Endothelial cell (in vitro differentiated cells): ENCODE data around the gene RGS21. TPM values are rescaled to one million over a fixed set of nuclear protein-coding genes. Genes with fewer than 3 reads are reported as not detected.

ENCODE experiments used
- DNase-seq: peaks from one replicate; pipeline ENCODE4 v3.0.0; 2021; ENCODE audit warnings: low spot score
- H3K27ac Mint-ChIP-seq: one replicate; pipeline ENCODE4 v1.8.0; 2021; ENCODE audit warnings: mixed read lengths, inconsistent platforms; ENCODE audit not compliant: unreplicated experiment
- H3K27me3 Mint-ChIP-seq: one replicate; pipeline ENCODE4 v1.8.0; 2021; ENCODE audit warnings: mild to moderate bottlenecking, moderate library complexity, mixed read lengths, inconsistent platforms; ENCODE audit not compliant: unreplicated experiment
- H3K36me3 Mint-ChIP-seq: one replicate; pipeline ENCODE4 v1.8.0; 2021; ENCODE audit warnings: mild to moderate bottlenecking, low read depth, mixed read lengths, inconsistent platforms; ENCODE audit not compliant: unreplicated experiment
- H3K4me1 Mint-ChIP-seq: one replicate; pipeline ENCODE4 v1.8.0; 2021; ENCODE audit warnings: mild to moderate bottlenecking, mixed read lengths, inconsistent platforms; ENCODE audit not compliant: unreplicated experiment
- H3K4me3 Mint-ChIP-seq: one replicate; pipeline ENCODE4 v1.8.0; 2021; ENCODE audit warnings: mild to moderate bottlenecking, mixed read lengths, inconsistent platforms; ENCODE audit not compliant: unreplicated experiment
- H3K9me3 Mint-ChIP-seq: one replicate; pipeline ENCODE4 v1.8.0; 2021; ENCODE audit warnings: mixed read lengths, inconsistent platforms; ENCODE audit not compliant: unreplicated experiment
- total RNA-seq: library from RNA; stranded (reverse); fragmentation: NEBNext Ultra II Directional; extraction: Animal tissue kit (Norgen Biotek cat#: 25700); gene quantifications from one replicate; pipeline ENCODE4 v1.2.1, GENCODE V29; 2021; ENCODE audit not compliant: unreplicated experiment
- TF ChIP-seq, protein P1 (sequence below): fragments of 200-600 bp; sonication (generic); IDR thresholded peaks from one replicate; pipeline ENCODE4 v1.5.0; 2021; ENCODE audit warnings: antibody characterized with exemption; ENCODE audit not compliant: unreplicated experiment

The RGS21 gene
- total RNA-seq, 1 donor from 2014 or later: not detected

DNA sequence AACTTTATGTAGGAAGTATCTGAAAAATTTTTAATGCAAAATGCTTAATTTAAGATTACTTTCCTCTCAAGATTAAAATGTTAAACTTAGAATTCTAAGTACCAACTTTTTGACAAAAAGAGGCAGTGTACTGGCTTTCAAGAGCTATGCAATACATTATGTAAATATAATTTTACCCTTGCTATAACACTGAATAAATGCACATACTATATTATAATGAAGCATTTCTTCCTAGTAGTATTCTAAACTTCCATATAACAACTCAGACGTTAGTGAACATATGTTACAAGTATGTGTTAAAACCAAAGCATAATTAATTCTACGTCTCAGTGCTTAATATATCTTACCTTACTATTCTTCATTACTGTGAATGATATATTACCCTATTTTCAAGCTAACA lies 58.5 kb downstream of the RGS21 start:
- H3K4me3 Mint-ChIP-seq: no peak overlapping the region
- H3K4me1 Mint-ChIP-seq: no peaks in the 10 kb centered on the region
- H3K27ac Mint-ChIP-seq: no peak overlapping the region
- H3K27me3 Mint-ChIP-seq: no peaks in the 10 kb centered on the region
- no peaks in the 10 kb centered on the region for H3K9me3 Mint-ChIP-seq
- H3K36me3 Mint-ChIP-seq: no peaks in the 10 kb centered on the region
- no peak for DNase-seq
- TF ChIP-seq, protein P1, sequence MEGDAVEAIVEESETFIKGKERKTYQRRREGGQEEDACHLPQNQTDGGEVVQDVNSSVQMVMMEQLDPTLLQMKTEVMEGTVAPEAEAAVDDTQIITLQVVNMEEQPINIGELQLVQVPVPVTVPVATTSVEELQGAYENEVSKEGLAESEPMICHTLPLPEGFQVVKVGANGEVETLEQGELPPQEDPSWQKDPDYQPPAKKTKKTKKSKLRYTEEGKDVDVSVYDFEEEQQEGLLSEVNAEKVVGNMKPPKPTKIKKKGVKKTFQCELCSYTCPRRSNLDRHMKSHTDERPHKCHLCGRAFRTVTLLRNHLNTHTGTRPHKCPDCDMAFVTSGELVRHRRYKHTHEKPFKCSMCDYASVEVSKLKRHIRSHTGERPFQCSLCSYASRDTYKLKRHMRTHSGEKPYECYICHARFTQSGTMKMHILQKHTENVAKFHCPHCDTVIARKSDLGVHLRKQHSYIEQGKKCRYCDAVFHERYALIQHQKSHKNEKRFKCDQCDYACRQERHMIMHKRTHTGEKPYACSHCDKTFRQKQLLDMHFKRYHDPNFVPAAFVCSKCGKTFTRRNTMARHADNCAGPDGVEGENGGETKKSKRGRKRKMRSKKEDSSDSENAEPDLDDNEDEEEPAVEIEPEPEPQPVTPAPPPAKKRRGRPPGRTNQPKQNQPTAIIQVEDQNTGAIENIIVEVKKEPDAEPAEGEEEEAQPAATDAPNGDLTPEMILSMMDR: no peak

DNA sequence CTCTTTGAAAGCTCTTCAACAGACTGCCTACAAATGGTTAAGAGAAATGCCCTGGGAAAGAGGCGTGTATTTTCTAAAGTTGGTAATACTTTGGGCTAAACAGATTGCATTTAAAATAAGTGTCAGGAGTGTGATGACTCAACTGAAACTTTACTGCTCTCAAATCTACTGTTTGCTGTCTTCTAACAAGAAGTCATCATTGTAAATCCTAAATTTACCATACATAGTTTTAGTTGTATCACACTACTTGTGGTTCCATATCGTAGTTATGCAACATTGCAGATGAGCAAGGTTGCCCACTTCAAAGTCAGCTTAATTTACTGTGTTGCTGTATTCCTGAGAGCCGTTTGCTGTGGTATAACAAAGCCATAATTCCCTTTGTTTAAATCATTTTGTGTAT lies 59.6 kb downstream of the RGS21 start:
- no peak for DNase-seq
- no peak overlapping the region for H3K4me3 Mint-ChIP-seq
- no peaks in the 10 kb centered on the region for H3K27me3 Mint-ChIP-seq
- H3K9me3 Mint-ChIP-seq: no peaks in the 10 kb centered on the region
- no peaks in the 10 kb centered on the region for H3K4me1 Mint-ChIP-seq
- H3K27ac Mint-ChIP-seq: no peak overlapping the region
- TF ChIP-seq, protein P1: no peak
- H3K36me3 Mint-ChIP-seq: no peaks in the 10 kb centered on the region

DNA sequence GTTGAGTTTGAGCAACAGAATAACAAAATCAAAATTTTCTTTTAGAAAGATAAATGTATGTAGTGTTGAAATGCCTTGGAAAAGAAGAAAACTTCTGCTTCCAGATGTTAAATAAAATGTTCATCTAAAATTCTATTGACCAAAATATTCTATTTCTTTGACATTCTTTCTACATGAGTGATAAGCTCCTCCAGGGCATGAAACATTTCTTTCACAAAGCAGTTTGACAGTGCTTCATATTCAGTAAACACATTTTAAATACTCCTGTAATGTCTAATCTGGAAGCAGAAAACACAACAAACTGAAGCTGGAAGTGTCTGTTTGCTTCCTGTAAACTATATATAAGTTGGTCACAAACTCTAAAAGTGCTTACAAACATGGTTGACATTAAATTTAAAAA lies 61.5 kb downstream of the RGS21 start:
- no peaks in the 10 kb centered on the region for H3K4me1 Mint-ChIP-seq
- no peak overlapping the region for H3K27ac Mint-ChIP-seq
- no peaks in the 10 kb centered on the region for H3K36me3 Mint-ChIP-seq
- H3K9me3 Mint-ChIP-seq: no peaks in the 10 kb centered on the region
- no peak overlapping the region for H3K4me3 Mint-ChIP-seq
- no peak for DNase-seq
- no peaks in the 10 kb centered on the region for H3K27me3 Mint-ChIP-seq
- TF ChIP-seq, protein P1: no peak

DNA sequence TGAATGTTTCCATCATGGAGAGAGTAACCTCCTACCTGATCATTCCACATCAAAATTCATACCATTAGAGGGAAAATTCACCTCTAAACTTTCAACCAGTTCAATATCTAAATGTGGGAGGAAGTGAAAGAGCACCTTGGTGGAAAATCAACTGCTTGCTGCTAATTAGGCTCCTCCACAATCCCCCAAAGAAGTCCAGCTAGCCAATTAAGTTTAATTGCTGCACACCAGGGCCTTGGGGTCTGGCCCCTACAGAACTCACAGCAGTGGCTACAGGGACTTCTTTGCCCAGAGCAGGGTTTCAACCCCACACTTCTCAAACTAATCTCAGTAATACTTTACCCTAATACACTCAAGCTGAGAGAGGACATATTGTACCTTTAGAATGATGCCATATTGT lies 62.1 kb downstream of the RGS21 start:
- Mint-ChIP-seq H3K27ac (no peak overlapping the region), H3K4me1 (no peaks in the 10 kb centered on the region), H3K4me3 (no peak overlapping the region), H3K27me3 (no peaks in the 10 kb centered on the region), H3K9me3 (no peaks in the 10 kb centered on the region), H3K36me3 (no peaks in the 10 kb centered on the region)
- TF ChIP-seq, protein P1: no peak
- no peak for DNase-seq

DNA sequence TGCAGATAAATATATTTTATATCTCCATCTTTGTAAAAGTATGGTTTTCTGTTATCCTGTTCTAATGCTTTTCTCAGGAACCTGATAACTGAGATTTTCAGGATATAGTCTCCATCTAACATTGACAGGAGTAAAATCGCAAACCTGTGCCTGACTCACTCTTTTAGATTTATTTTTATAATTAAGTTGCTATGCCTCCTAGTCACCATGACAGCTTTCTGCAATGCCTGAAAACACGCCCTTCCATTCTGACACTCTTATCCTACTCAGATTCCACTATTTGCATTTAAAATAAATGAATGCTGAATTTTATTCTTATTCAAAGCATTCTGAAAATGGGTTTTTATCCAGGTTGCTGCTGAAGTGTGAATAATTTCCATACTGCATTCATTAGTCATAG lies 62.8 kb downstream of the RGS21 start:
- Mint-ChIP-seq H3K4me3 (no peak overlapping the region), H3K36me3 (no peaks in the 10 kb centered on the region), H3K27ac (no peak overlapping the region), H3K4me1 (no peaks in the 10 kb centered on the region), H3K9me3 (no peaks in the 10 kb centered on the region), H3K27me3 (no peaks in the 10 kb centered on the region)
- TF ChIP-seq, protein P1: no peak
- no peak for DNase-seq
